RWPE2 (cell line): ENCODE measurements around the gene ACOXL.

Experiments used
- ATAC-seq: fragments of 200-7000 bp; cut with Tn5 transposase; 3 replicates; pipeline ENCODE4 v1.9.1; 2021; ENCODE audit warnings: low read depth
- DNase-seq: peaks from one replicate; pipeline ENCODE4 v3.0.0-alpha.2; 2020; ENCODE audit warnings: low spot score
- H3K27ac ChIP-seq: fragments of 450-650 bp; 2 replicates; pipeline ENCODE4 v1.5.1; 2017; ENCODE audit warnings: mild to moderate bottlenecking; ENCODE audit not compliant: poor library complexity, severe bottlenecking
- H3K27me3 ChIP-seq: fragments of 250-450 bp; sonication (Bioruptor Pico); 2 replicates; pipeline ENCODE4 v1.5.1; 2021; ENCODE audit warnings: mild to moderate bottlenecking, moderate library complexity; ENCODE audit not compliant: insufficient read depth, poor library complexity, severe bottlenecking
- H3K36me3 ChIP-seq: fragments of 250-450 bp; sonication (Bioruptor Pico); 2 replicates; pipeline ENCODE4 v1.5.1; 2020; ENCODE audit warnings: low read depth, mild to moderate bottlenecking, moderate library complexity
- H3K4me1 ChIP-seq: fragments of 250-450 bp; sonication (Bioruptor Pico); 2 replicates; pipeline ENCODE4 v1.5.1; 2021; ENCODE audit warnings: mild to moderate bottlenecking, moderate library complexity; ENCODE audit not compliant: insufficient read depth, poor library complexity, severe bottlenecking
- H3K4me3 ChIP-seq: fragments of 250-450 bp; sonication (Bioruptor Pico); 2 replicates; pipeline ENCODE4 v1.5.1; 2021; ENCODE audit warnings: mild to moderate bottlenecking, moderate library complexity; ENCODE audit not compliant: severe bottlenecking
- H3K9me3 ChIP-seq: fragments of 250-450 bp; sonication (Bioruptor Pico); 2 replicates; pipeline ENCODE4 v1.5.1; 2021; ENCODE audit warnings: mild to moderate bottlenecking, moderate library complexity; ENCODE audit not compliant: severe bottlenecking
- CTCF ChIP-seq: fragments of 450-650 bp; IDR thresholded peaks from one replicate; pipeline ENCODE4 v1.5.1; 2017; ENCODE audit warnings: mild to moderate bottlenecking, moderate library complexity; ENCODE audit not compliant: poor library complexity, severe bottlenecking

ACOXL gene

GRCh38 chr2:110970201-110970600 lies 237.8 kb downstream of the ACOXL start:
- H3K9me3 ChIP-seq: no peaks in the 10 kb centered on the region
- H3K4me3 ChIP-seq: no peak overlapping the region
- H3K4me1 ChIP-seq: no peaks in the 10 kb centered on the region
- TF ChIP-seq CTCF: no peak
- no peak for ATAC-seq
- no peak for DNase-seq
- H3K27ac ChIP-seq: no peak overlapping the region
- H3K36me3 ChIP-seq: no peaks in the 10 kb centered on the region
- H3K27me3 ChIP-seq: peaks cover 20% of the 10 kb centered on the region

GRCh38 chr2:110971811-110972210 lies 239.4 kb downstream of the ACOXL start:
- no peak overlapping the region for H3K27ac ChIP-seq
- ATAC-seq (no peak), DNase-seq (no peak)
- no peaks in the 10 kb centered on the region for H3K36me3 ChIP-seq
- H3K9me3 ChIP-seq: no peaks in the 10 kb centered on the region
- no peaks in the 10 kb centered on the region for H3K4me1 ChIP-seq
- no peak for TF ChIP-seq CTCF
- H3K4me3 ChIP-seq: no peak overlapping the region
- peaks cover 20% of the 10 kb centered on the region for H3K27me3 ChIP-seq

- Histone ChIP-seq H3K4me3 (no peak overlapping the region), H3K36me3 (no peaks in the 10 kb centered on the region), H3K27me3 (peaks cover 20% of the 10 kb centered on the region), H3K9me3 (no peaks in the 10 kb centered on the region), H3K27ac (no peak overlapping the region), H3K4me1 (no peaks in the 10 kb centered on the region)
- TF ChIP-seq CTCF: no peak
- ATAC-seq (no peak), DNase-seq (no peak)
Measured at GRCh38 chr2:110973262-110973661, 240.9 kb downstream of the ACOXL start.

- H3K4me3 ChIP-seq: no peak overlapping the region
- no peak for TF ChIP-seq CTCF
Measured at GRCh38 chr2:110977403-110977802, 245.0 kb downstream of the ACOXL start.

DNA sequence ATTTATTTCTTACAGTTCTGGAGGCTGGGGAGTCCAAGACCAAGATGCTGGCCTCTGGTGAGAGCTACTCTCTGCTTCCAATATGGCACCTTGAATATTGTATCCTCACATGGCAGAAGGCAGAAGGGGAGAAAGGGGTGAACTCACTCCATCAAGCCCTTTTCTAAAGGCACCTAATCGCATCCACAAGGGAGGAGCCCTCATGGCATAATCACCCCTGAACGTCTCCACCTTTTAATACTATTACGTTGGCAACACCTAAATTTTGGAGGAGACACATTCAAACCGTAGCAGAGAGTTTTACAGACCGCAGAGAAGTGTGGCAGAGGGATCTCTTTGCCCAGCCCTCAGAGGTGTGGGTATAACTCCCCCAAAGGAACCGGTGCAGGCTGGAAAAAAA lies 245.8 kb downstream of the ACOXL start:
- ATAC-seq: no peak
- H3K27ac ChIP-seq: no peak overlapping the region

More at GRCh38 chr2:110977403-110977802, 245.0 kb downstream of the ACOXL start:
- no peak overlapping the region for H3K27ac ChIP-seq
- H3K4me1 ChIP-seq: no peaks in the 10 kb centered on the region
- H3K36me3 ChIP-seq: no peaks in the 10 kb centered on the region
- DNase-seq: no peak
- H3K27me3 ChIP-seq: no peaks in the 10 kb centered on the region
- no peak for ATAC-seq
- no peaks in the 10 kb centered on the region for H3K9me3 ChIP-seq

More for the DNA sequence above, 245.8 kb downstream of the ACOXL start:
- Histone ChIP-seq H3K36me3 (no peaks in the 10 kb centered on the region), H3K27me3 (no peaks in the 10 kb centered on the region), H3K4me3 (no peak overlapping the region), H3K9me3 (no peaks in the 10 kb centered on the region), H3K4me1 (no peaks in the 10 kb centered on the region)
- no peak for DNase-seq
- TF ChIP-seq CTCF: no peak
